ENCODE results near the gene RSPO4.

- TF ChIP-seq EZH2 (IDR thresholded peaks at IDR 0.05) (no peak), POLR2AphosphoS5 (IDR thresholded peaks at IDR 0.05; ENCODE audit: borderline replicate concordance, low read depth, low read length) (no peak)
Observed at GRCh38 chr20:1015181-1015580, 13.1 kb upstream of the RSPO4 start.
